GM23248 (cell line): Measurements from ENCODE around the gene HMGXB3. TPM values are rescaled to one million over a fixed set of nuclear protein-coding genes. Genes with fewer than 3 reads are reported as not detected.

Experiments
- DNase-seq: peaks from one replicate; pipeline ENCODE4 v3.0.0-alpha.2; 2015
- H2AFZ ChIP-seq: fragments of 200-600 bp; sonication (generic); 2 replicates; pipeline ENCODE4 v1.6.1; 2016; ENCODE audit warnings: antibody characterized with exemption
- H3F3A ChIP-seq: fragments of 200-600 bp; sonication (generic); 2 replicates; pipeline ENCODE4 v1.6.1; 2016; ENCODE audit warnings: mild to moderate bottlenecking, antibody characterized with exemption, mixed run types; ENCODE audit not compliant: insufficient read depth
- H3K27ac ChIP-seq: fragments of 200-600 bp; sonication (generic); 2 replicates; pipeline ENCODE4 v1.5.1; 2016; ENCODE audit warnings: mild to moderate bottlenecking
- H3K27me3 ChIP-seq: fragments of 200-600 bp; sonication (generic); replicated peaks from 2 replicates; pipeline ENCODE4 v1.6.1; 2016; ENCODE audit warnings: mild to moderate bottlenecking; ENCODE audit not compliant: insufficient read depth
- H3K36me3 ChIP-seq: fragments of 200-600 bp; sonication (generic); 2 replicates; pipeline ENCODE4 v1.6.1; 2016; ENCODE audit warnings: low read depth, mild to moderate bottlenecking
- H3K4me1 ChIP-seq: fragments of 200-600 bp; sonication (generic); 2 replicates; pipeline ENCODE4 v1.6.1; 2016; ENCODE audit warnings: mild to moderate bottlenecking; ENCODE audit not compliant: insufficient read depth
- H3K4me2 ChIP-seq: fragments of 200-600 bp; sonication (generic); one replicate; pipeline ENCODE4 v1.6.1; 2016; ENCODE audit warnings: mild to moderate bottlenecking; ENCODE audit not compliant: unreplicated experiment
- H3K4me3 ChIP-seq: fragments of 200-600 bp; sonication (generic); 2 replicates; pipeline ENCODE4 v1.5.1; 2016; ENCODE audit warnings: mild to moderate bottlenecking
- H3K79me2 ChIP-seq: fragments of 200-600 bp; sonication (generic); 2 replicates; pipeline ENCODE4 v1.6.1; 2016; ENCODE audit warnings: mild to moderate bottlenecking; ENCODE audit not compliant: insufficient read depth
- H3K9ac ChIP-seq: fragments of 200-600 bp; sonication (generic); 2 replicates; pipeline ENCODE4 v1.6.1; 2016; ENCODE audit warnings: mild to moderate bottlenecking
- H3K9me2 ChIP-seq: fragments of 200-600 bp; sonication (generic); 2 replicates; pipeline ENCODE4 v1.6.1; 2016; ENCODE audit warnings: mixed run types, mild to moderate bottlenecking, moderate library complexity; ENCODE audit not compliant: insufficient read depth
- H3K9me3 ChIP-seq: fragments of 200-600 bp; sonication (generic); one replicate; pipeline ENCODE4 v1.6.1; 2017; ENCODE audit warnings: low read depth
- H4K20me1 ChIP-seq: fragments of 200-600 bp; sonication (generic); 2 replicates; pipeline ENCODE4 v1.6.0; 2016; ENCODE audit not compliant: insufficient read depth
- EZH2 ChIP-seq: fragments of 200-600 bp; sonication (generic); IDR thresholded peaks from 2 replicates; pipeline ENCODE4 v1.6.1; 2018; ENCODE audit warnings: antibody characterized with exemption, mild to moderate bottlenecking; ENCODE audit not compliant: insufficient read depth, poor library complexity, severe bottlenecking
- EZH2phosphoT487 ChIP-seq: fragments of 200-600 bp; sonication (generic); IDR thresholded peaks from 2 replicates; pipeline ENCODE4 v1.6.1; 2018; ENCODE audit warnings: antibody characterized with exemption, moderate library complexity, mild to moderate bottlenecking, low read depth; ENCODE audit not compliant: insufficient read depth
- WGBS, 2 experiments: methylation state at CpG; one replicate each; pipeline ENCODE4 v1.1.6; 2015 to 2017; ENCODE audit warnings: low lambda C conversion rate in 2 of 2, low coverage in 1 of 2; ENCODE audit errors: missing lambda C conversion rate in 2 of 2; 5-methylcytosine and 5-hydroxymethylcytosine counted together
- in situ Hi-C: fragments of 300-500 bp; cut with MboI; formaldehyde crosslinking; loops from 2 replicates; pipeline ENCODE4 v1.15.0; 2020
- polyA plus RNA-seq: library from polyadenylated mRNA; unstranded; fragments of >200 nt; fragmentation: Nextera tagmentation; extraction: Ambion mirVana; gene quantifications from 2 replicates; pipeline ENCODE4 v1.2.1, GENCODE V29; 2016
- total RNA-seq: library from RNA; depleted of rRNA; stranded (reverse); fragments of >200 nt; shearing (Covaris generic); gene quantifications from 2 replicates; pipeline ENCODE4 v1.2.3, GENCODE V29; 2014

Gene HMGXB3
- total and polyA plus RNA-seq, 2 experiments from 2014 or later = 13.6 to 46.5 TPM

GRCh38 chr5:149956685-149957084 is 43.9 kb upstream of the HMGXB3 start:
- no peak for TF ChIP-seq EZH2
- no peak for TF ChIP-seq EZH2phosphoT487
- in situ Hi-C loops = no loop called here

GRCh38 chr5:149957855-149958254 is 42.7 kb upstream of the HMGXB3 start:
- Histone ChIP-seq H3K27ac (no peak overlapping the region), H3K9me2 (no peaks in the 10 kb centered on the region), H3K79me2 (0 out of 2 replicates have a peak, but pooled peaks cover 7% of the 10 kb centered on the region), H4K20me1 (no peaks in the 10 kb centered on the region), H3K9ac (no peak overlapping the region), H3K9me3 (no peaks in the 10 kb centered on the region), H3F3A (peaks cover 22% of the 10 kb centered on the region), H3K4me1 (peaks cover 4% of the 10 kb centered on the region), H3K27me3 (no peaks in the 10 kb centered on the region), H3K4me3 (no peak overlapping the region), H3K36me3 (no peaks in the 10 kb centered on the region), H2AFZ (no peak overlapping the region), H3K4me2 (no peak overlapping the region)
- DNase-seq = no peak
- 77 to 79% methylated on average over 3 to 4 of the region's 4 CpGs for WGBS, 2 experiments
- no peak for TF ChIP-seq EZH2
- no peak for TF ChIP-seq EZH2phosphoT487
- in situ Hi-C loops = no loop called here

More at GRCh38 chr5:149956685-149957084, 43.9 kb upstream of the HMGXB3 start:
- no peak overlapping the region for H3K27ac ChIP-seq
- H3K4me2 ChIP-seq = no peak overlapping the region
- H3K79me2 ChIP-seq = no peaks in the 10 kb centered on the region
- H4K20me1 ChIP-seq = no peaks in the 10 kb centered on the region
- H3K36me3 ChIP-seq = no peaks in the 10 kb centered on the region
- H3K9me2 ChIP-seq = no peaks in the 10 kb centered on the region
- peaks cover 21% of the 10 kb centered on the region for H3F3A ChIP-seq
- no peak overlapping the region for H2AFZ ChIP-seq
- no peak overlapping the region for H3K9ac ChIP-seq
- H3K9me3 ChIP-seq = no peaks in the 10 kb centered on the region
- WGBS, 2 experiments = 60 to 64% methylated on average over 5 of the region's 5 CpGs
- H3K4me3 ChIP-seq = no peak overlapping the region
- peaks cover 4% of the 10 kb centered on the region for H3K4me1 ChIP-seq
- no peaks in the 10 kb centered on the region for H3K27me3 ChIP-seq
- DNase-seq = no peak

GRCh38 chr5:149959406-149960236 is 40.9 kb upstream of the HMGXB3 start:
- WGBS, 2 experiments = 27 to 28% methylated on average over 14 of the region's 14 CpGs

GRCh38 chr5:149960272-149961185 is 40.0 kb upstream of the HMGXB3 start, which contains the start of gene SLC26A2:
Gene SLC26A2, plus strand, starts transcription at chr5:149960758. Its CDS starts 16,895 bp downstream, at chr5:149977653.
- Histone ChIP-seq H3K36me3 (no peaks in the 10 kb centered on the region), H3K27ac (peak within 1 kb of the TSS; percentile 96), H3K27me3 (no peaks in the 10 kb centered on the region), H3K9me2 (no peaks in the 10 kb centered on the region), H4K20me1 (no peaks in the 10 kb centered on the region), H3K4me3 (peak within 1 kb of the TSS; percentile 73), H3K4me2 (peak within 1 kb of the TSS; percentile 80), H2AFZ (peak within 1 kb of the TSS; percentile 95), H3K9ac (peak within 1 kb of the TSS; percentile 89), H3F3A (peaks cover 22% of the 10 kb centered on the region), H3K79me2 (0 out of 2 replicates have a peak, but pooled peaks cover 7% of the 10 kb centered on the region), H3K4me1 (peaks cover 4% of the 10 kb centered on the region), H3K9me3 (no peaks in the 10 kb centered on the region)
- no peak for TF ChIP-seq EZH2
- TF ChIP-seq EZH2phosphoT487 = no peak
- peak; percentile 100 for DNase-seq
- in situ Hi-C loops = loop anchor here (10.0 kb wide), 2 partner anchors 106 to 326 kb away; no protein-coding TSS in a partner anchor
- 1% methylated on average over 56 to 68 of the region's 84 CpGs for WGBS, 2 experiments

More at GRCh38 chr5:149959406-149960236, 40.9 kb upstream of the HMGXB3 start:
- H3K27ac ChIP-seq = peak overlapping the region; percentile 96
- H3K9ac ChIP-seq = peak overlapping the region; percentile 89
- in situ Hi-C loops = loop anchor here (10.0 kb wide), 2 partner anchors 105 to 325 kb away; no protein-coding TSS in a partner anchor
- H3K4me2 ChIP-seq = peak overlapping the region; percentile 80
- H3K4me1 ChIP-seq = peaks cover 4% of the 10 kb centered on the region
- peak overlapping the region; percentile 95 for H2AFZ ChIP-seq
- 0 out of 2 replicates have a peak, but pooled peaks cover 7% of the 10 kb centered on the region for H3K79me2 ChIP-seq
- peak overlapping the region; percentile 73 for H3K4me3 ChIP-seq
- peak; percentile 88 for DNase-seq
- no peaks in the 10 kb centered on the region for H4K20me1 ChIP-seq
- no peaks in the 10 kb centered on the region for H3K36me3 ChIP-seq
- no peaks in the 10 kb centered on the region for H3K9me3 ChIP-seq
- no peaks in the 10 kb centered on the region for H3K27me3 ChIP-seq
- H3F3A ChIP-seq = peaks cover 22% of the 10 kb centered on the region
- no peaks in the 10 kb centered on the region for H3K9me2 ChIP-seq
- TF ChIP-seq EZH2phosphoT487 (no peak), EZH2 (no peak)
